Smooth muscle cell (in vitro differentiated cells): ENCODE data around the gene HHEX. TPM values are rescaled to one million over a fixed set of nuclear protein-coding genes. Genes with fewer than 3 reads are reported as not detected.
A peak's percentile ranks its signal among the peaks of the same experiment; 100 is the strongest.

ENCODE experiments used
- DNase-seq: peaks from one replicate; lab custom pipeline; 2025; ENCODE audit not compliant: unreplicated experiment; lab: John Stamatoyannopoulos, UW
- H2AFZ ChIP-seq: fragments of 200-600 bp; sonication (generic); 2 replicates; pipeline ENCODE4 v1.6.0; 2016; ENCODE audit warnings: antibody characterized with exemption, low read depth, mild to moderate bottlenecking
- H3F3A ChIP-seq: fragments of 200-600 bp; sonication (generic); 2 replicates; pipeline ENCODE4 v1.6.0; 2017; ENCODE audit warnings: antibody characterized with exemption, low read depth
- H3K27ac ChIP-seq: fragments of 200-600 bp; sonication (generic); 2 replicates; pipeline ENCODE4 v1.5.1; 2016; ENCODE audit warnings: low read depth, mild to moderate bottlenecking
- H3K27me3 ChIP-seq: fragments of 200-600 bp; sonication (generic); 2 replicates; pipeline ENCODE4 v1.6.1; 2016; ENCODE audit warnings: low read depth, mild to moderate bottlenecking
- H3K36me3 ChIP-seq: fragments of 200-600 bp; sonication (generic); 2 replicates; pipeline ENCODE4 v1.5.1; 2016; ENCODE audit warnings: low read depth
- H3K4me1 ChIP-seq: fragments of 200-600 bp; sonication (generic); 2 replicates; pipeline ENCODE4 v1.5.1; 2016; ENCODE audit warnings: low read depth
- H3K4me2 ChIP-seq: fragments of 200-600 bp; sonication (generic); 2 replicates; pipeline ENCODE4 v1.6.0; 2016; ENCODE audit warnings: mild to moderate bottlenecking
- H3K4me3 ChIP-seq: fragments of 200-600 bp; sonication (generic); 2 replicates; pipeline ENCODE4 v1.5.1; 2016; ENCODE audit warnings: mild to moderate bottlenecking
- H3K79me2 ChIP-seq: fragments of 200-600 bp; sonication (generic); 2 replicates; pipeline ENCODE4 v1.6.0; 2016; ENCODE audit warnings: low read depth, mild to moderate bottlenecking
- H3K9ac ChIP-seq: fragments of 200-600 bp; sonication (generic); 2 replicates; pipeline ENCODE4 v1.6.0; 2016; ENCODE audit warnings: low read depth
- H3K9me3 ChIP-seq: fragments of 200-600 bp; sonication (generic); replicated peaks from 2 replicates; pipeline ENCODE4 v1.5.1; 2016; ENCODE audit warnings: low read depth
- H4K20me1 ChIP-seq: fragments of 200-600 bp; sonication (generic); 2 replicates; pipeline ENCODE4 v1.6.0; 2016; ENCODE audit warnings: low read depth
- WGBS: methylation state at CpG from one replicate; pipeline ENCODE4 v1.1.7; 2016; ENCODE audit warnings: low lambda C conversion rate; 5-methylcytosine and 5-hydroxymethylcytosine counted together
- polyA plus RNA-seq: library from polyadenylated mRNA; unstranded; fragments of >200 nt; fragmentation: Nextera tagmentation; extraction: Ambion mirVana; gene quantifications from 2 replicates; pipeline ENCODE4 v1.2.1, GENCODE V29; 2016
- total RNA-seq: library from RNA; depleted of rRNA; stranded (reverse); fragments of >200 nt; gene quantifications from 2 replicates; pipeline ENCODE4 v1.2.3, GENCODE V29; 2014
- TF ChIP-seq, protein P1 (sequence below): fragments of 200-600 bp; sonication (generic); IDR thresholded peaks from 2 replicates; pipeline ENCODE4 v1.5.1; 2017; ENCODE audit warnings: borderline replicate concordance, mild to moderate bottlenecking, antibody characterized with exemption; ENCODE audit not compliant: insufficient read depth, poor library complexity, severe bottlenecking

Gene HHEX
- total and polyA plus RNA-seq, 2 experiments from 2014 or later: not detected

DNA sequence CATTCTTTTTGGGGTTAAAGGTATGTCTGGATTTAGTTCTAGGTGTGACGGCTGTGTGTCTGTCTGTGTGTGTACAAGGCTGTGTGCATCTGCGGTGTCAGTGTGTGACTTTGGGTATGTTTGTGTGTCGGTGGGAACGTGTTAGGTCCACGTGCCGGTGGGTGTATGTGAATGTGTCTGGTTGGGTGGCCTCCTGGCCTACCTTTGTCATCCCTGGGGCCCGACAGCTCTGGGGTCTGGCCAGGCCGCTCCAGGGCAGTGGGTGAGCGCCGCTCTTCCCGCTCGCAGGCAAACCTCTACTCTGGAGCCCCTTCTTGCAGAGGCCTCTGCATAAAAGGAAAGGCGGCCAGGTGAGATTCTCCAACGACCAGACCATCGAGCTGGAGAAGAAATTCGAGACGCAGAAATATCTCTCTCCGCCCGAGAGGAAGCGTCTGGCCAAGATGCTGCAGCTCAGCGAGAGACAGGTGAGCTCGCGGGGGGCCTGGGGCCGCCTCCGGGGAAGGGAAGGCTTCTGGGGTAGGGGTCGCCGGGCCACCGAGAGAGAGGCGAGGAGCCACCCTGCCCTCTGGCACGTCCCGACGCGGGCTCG, 2.4 kb downstream of the HHEX start:
- no peaks in the 10 kb centered on the region for H3K79me2 ChIP-seq
- WGBS: 9% methylated on average over 34 of the region's 34 CpGs
- no peak overlapping the region for H2AFZ ChIP-seq
- H3K36me3 ChIP-seq: no peaks in the 10 kb centered on the region
- H3K4me2 ChIP-seq: peak overlapping the region; percentile 49
- H3F3A ChIP-seq: peaks cover 3% of the 10 kb centered on the region
- H3K4me1 ChIP-seq: peaks cover 28% of the 10 kb centered on the region
- H3K27ac ChIP-seq: no peak overlapping the region
- H3K9ac ChIP-seq: no peak overlapping the region
- H3K4me3 ChIP-seq: peak overlapping the region; percentile 27
- H3K9me3 ChIP-seq: no peaks in the 10 kb centered on the region
- H4K20me1 ChIP-seq: no peaks in the 10 kb centered on the region
- TF ChIP-seq, protein P1, sequence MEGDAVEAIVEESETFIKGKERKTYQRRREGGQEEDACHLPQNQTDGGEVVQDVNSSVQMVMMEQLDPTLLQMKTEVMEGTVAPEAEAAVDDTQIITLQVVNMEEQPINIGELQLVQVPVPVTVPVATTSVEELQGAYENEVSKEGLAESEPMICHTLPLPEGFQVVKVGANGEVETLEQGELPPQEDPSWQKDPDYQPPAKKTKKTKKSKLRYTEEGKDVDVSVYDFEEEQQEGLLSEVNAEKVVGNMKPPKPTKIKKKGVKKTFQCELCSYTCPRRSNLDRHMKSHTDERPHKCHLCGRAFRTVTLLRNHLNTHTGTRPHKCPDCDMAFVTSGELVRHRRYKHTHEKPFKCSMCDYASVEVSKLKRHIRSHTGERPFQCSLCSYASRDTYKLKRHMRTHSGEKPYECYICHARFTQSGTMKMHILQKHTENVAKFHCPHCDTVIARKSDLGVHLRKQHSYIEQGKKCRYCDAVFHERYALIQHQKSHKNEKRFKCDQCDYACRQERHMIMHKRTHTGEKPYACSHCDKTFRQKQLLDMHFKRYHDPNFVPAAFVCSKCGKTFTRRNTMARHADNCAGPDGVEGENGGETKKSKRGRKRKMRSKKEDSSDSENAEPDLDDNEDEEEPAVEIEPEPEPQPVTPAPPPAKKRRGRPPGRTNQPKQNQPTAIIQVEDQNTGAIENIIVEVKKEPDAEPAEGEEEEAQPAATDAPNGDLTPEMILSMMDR: no peak
- no peak for DNase-seq
- peaks cover 92% of the 10 kb centered on the region for H3K27me3 ChIP-seq

DNA sequence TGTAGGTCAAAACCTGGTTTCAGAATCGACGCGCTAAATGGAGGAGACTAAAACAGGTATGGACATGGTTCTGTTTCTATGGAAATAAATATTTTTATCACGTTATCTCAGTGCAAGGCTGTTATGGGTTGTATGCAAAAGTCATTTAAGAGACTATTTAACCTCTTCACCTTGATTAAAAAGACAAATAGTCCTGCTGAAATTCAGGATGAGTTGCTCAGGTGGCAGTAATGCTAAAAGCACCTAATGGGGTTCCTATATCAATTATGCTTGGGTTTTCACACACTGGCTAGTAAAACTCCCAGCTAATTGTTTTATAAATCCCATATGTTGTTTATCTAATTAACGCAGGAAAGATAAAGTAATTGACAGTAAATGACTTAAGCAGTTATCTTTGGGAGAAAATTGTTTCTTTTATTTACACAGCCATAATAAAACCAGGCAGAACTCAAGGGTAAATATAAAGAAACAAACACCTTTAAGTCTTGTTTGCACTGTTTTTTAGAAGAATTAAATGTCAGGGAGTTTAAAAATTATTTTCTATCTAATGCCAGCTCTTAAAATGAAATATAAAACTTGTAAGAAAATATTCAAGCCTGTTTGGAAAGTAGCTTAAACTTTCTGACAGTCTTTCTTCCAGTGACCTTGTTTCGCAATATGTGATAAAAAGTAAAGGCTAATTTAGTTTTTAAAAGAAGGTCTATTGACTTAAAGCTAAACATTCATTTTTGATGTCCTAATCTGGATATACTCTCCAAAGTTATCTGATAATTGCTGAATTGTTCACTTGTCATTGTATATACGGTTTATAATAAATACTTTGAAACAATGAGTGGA, 3.2 kb downstream of the HHEX start:
- DNase-seq: no peak
- TF ChIP-seq, protein P1: no peak
- no peak overlapping the region for H2AFZ ChIP-seq
- H3K27me3 ChIP-seq: peaks cover 88% of the 10 kb centered on the region
- peaks cover 8% of the 10 kb centered on the region for H3F3A ChIP-seq
- peak overlapping the region; percentile 49 for H3K4me2 ChIP-seq
- no peaks in the 10 kb centered on the region for H3K79me2 ChIP-seq
- H3K4me1 ChIP-seq: peaks cover 28% of the 10 kb centered on the region
- no peak overlapping the region for H3K27ac ChIP-seq
- H3K4me3 ChIP-seq: peak overlapping the region; percentile 27
- no peaks in the 10 kb centered on the region for H4K20me1 ChIP-seq
- no peaks in the 10 kb centered on the region for H3K36me3 ChIP-seq
- H3K9me3 ChIP-seq: no peaks in the 10 kb centered on the region
- 25% methylated on average over 7 of the region's 7 CpGs for WGBS
- H3K9ac ChIP-seq: no peak overlapping the region

DNA sequence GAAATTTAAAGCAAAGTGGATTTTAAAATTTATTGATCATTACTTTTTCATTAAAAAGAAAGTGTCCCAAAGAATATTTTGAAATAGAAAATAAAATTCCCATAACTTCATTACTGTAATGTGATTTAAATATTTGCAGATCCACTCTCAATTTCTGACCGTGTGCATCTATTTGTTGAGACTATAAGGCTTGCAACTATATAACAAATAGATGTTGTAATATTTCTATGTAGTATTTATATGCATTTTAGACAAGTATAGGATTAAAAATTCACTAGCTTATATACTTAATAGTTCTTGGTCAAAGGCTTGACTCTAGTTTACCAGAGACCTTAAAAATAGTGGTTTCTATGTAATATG, 3.8 kb downstream of the HHEX start:
- TF ChIP-seq, protein P1: no peak
- WGBS: 52% methylated on average over 1 of the region's 1 CpG
- no peaks in the 10 kb centered on the region for H4K20me1 ChIP-seq
- H3K9me3 ChIP-seq: no peaks in the 10 kb centered on the region
- H3F3A ChIP-seq: peaks cover 12% of the 10 kb centered on the region
- H3K27me3 ChIP-seq: peaks cover 82% of the 10 kb centered on the region
- no peak overlapping the region for H3K27ac ChIP-seq
- DNase-seq: no peak
- no peaks in the 10 kb centered on the region for H3K36me3 ChIP-seq
- no peak overlapping the region for H3K4me3 ChIP-seq
- no peak overlapping the region for H3K4me2 ChIP-seq
- H3K9ac ChIP-seq: no peak overlapping the region
- no peak overlapping the region for H2AFZ ChIP-seq
- no peaks in the 10 kb centered on the region for H3K79me2 ChIP-seq
- H3K4me1 ChIP-seq: peaks cover 28% of the 10 kb centered on the region
